T-helper 1 cell treated with Interleukin-12 subunit alpha and Interleukin-12 subunit beta and Interleukin-4 antibody, amounts not matched to agents 30 μg/mL and 1 μg/mL, for 36 hours (primary cell): ENCODE results near the gene MCEMP1.
"Not testable (repeated sequence)": the region's sequence is repeated elsewhere in the genome, so short reads cannot be mapped to it uniquely, and the experiment has no call there.

Experiments
- H3K27ac Mint-ChIP-seq: one replicate; pipeline ENCODE4 v1.8.0; 2021; ENCODE audit warnings: mild to moderate bottlenecking, mixed read lengths
- H3K27me3 Mint-ChIP-seq: one replicate; pipeline ENCODE4 v1.8.0; 2021; ENCODE audit warnings: low read depth, mixed read lengths
- H3K36me3 Mint-ChIP-seq: one replicate; pipeline ENCODE4 v1.8.0; 2021; ENCODE audit warnings: low read depth, mixed read lengths
- H3K4me1 Mint-ChIP-seq: one replicate; pipeline ENCODE4 v1.8.0; 2021; ENCODE audit warnings: low read depth, mixed read lengths
- H3K4me3 Mint-ChIP-seq: one replicate; pipeline ENCODE4 v1.8.0; 2021; ENCODE audit warnings: mild to moderate bottlenecking, moderate library complexity, mixed read lengths
- H3K9me3 Mint-ChIP-seq: one replicate; pipeline ENCODE4 v1.8.0; 2021; ENCODE audit warnings: mixed read lengths

MCEMP1 gene

GRCh38 chr19:7639863-7640348, 37.0 kb upstream of the MCEMP1 start:
- peaks cover 17% of the 10 kb centered on the region for H3K36me3 Mint-ChIP-seq
- H3K9me3 Mint-ChIP-seq, result no peaks in the 10 kb centered on the region
- peak overlapping the region; percentile 61 for H3K4me3 Mint-ChIP-seq

GRCh38 chr19:7640803-7641202, 36.1 kb upstream of the MCEMP1 start:
- Mint-ChIP-seq H3K27ac (no peak overlapping the region), H3K36me3 (peaks cover 19% of the 10 kb centered on the region), H3K27me3 (no peaks in the 10 kb centered on the region), H3K4me3 (no peak overlapping the region), H3K9me3 (no peaks in the 10 kb centered on the region), H3K4me1 (peaks cover 13% of the 10 kb centered on the region)

More at GRCh38 chr19:7639863-7640348, 37.0 kb upstream of the MCEMP1 start:
- peaks cover 15% of the 10 kb centered on the region for H3K4me1 Mint-ChIP-seq
- H3K27ac Mint-ChIP-seq, result no peak overlapping the region
- no peaks in the 10 kb centered on the region for H3K27me3 Mint-ChIP-seq

GRCh38 chr19:7641290-7642276, 35.3 kb upstream of the MCEMP1 start:
- Mint-ChIP-seq H3K9me3 (no peaks in the 10 kb centered on the region), H3K4me1 (peaks cover 13% of the 10 kb centered on the region), H3K4me3 (no peak overlapping the region), H3K27ac (no peak overlapping the region), H3K36me3 (peaks cover 21% of the 10 kb centered on the region), H3K27me3 (no peaks in the 10 kb centered on the region)

- no peak overlapping the region for H3K4me3 Mint-ChIP-seq
- H3K36me3 Mint-ChIP-seq, result peaks cover 21% of the 10 kb centered on the region
- no peaks in the 10 kb centered on the region for H3K27me3 Mint-ChIP-seq
- no peaks in the 10 kb centered on the region for H3K9me3 Mint-ChIP-seq
- H3K27ac Mint-ChIP-seq, result no peak overlapping the region
- H3K4me1 Mint-ChIP-seq, result peaks cover 13% of the 10 kb centered on the region
These were observed 34.4 kb upstream of the MCEMP1 start for GRCh38 chr19:7642295-7643030.

GRCh38 chr19:7643031-7643415, 33.9 kb upstream of the MCEMP1 start:
- no peaks in the 10 kb centered on the region for H3K27me3 Mint-ChIP-seq
- H3K4me1 Mint-ChIP-seq, result peaks cover 11% of the 10 kb centered on the region
- H3K27ac Mint-ChIP-seq, result no peak overlapping the region
- H3K9me3 Mint-ChIP-seq, result no peaks in the 10 kb centered on the region
- no peak overlapping the region for H3K4me3 Mint-ChIP-seq
- H3K36me3 Mint-ChIP-seq, result peaks cover 21% of the 10 kb centered on the region

GRCh38 chr19:7643629-7644549, 33.0 kb upstream of the MCEMP1 start:
- not testable (repeated sequence) for H3K4me3 Mint-ChIP-seq, H3K4me1 Mint-ChIP-seq, H3K27ac Mint-ChIP-seq, H3K9me3 Mint-ChIP-seq, H3K27me3 Mint-ChIP-seq
- H3K36me3 Mint-ChIP-seq, result peaks cover 21% of the 10 kb centered on the region

GRCh38 chr19:7644550-7644877, 32.4 kb upstream of the MCEMP1 start:
- no peak overlapping the region for H3K4me3 Mint-ChIP-seq
- no peak overlapping the region for H3K27ac Mint-ChIP-seq
- H3K27me3 Mint-ChIP-seq, result no peaks in the 10 kb centered on the region
- peaks cover 9% of the 10 kb centered on the region for H3K4me1 Mint-ChIP-seq
- no peaks in the 10 kb centered on the region for H3K9me3 Mint-ChIP-seq
- H3K36me3 Mint-ChIP-seq, result peaks cover 21% of the 10 kb centered on the region

GRCh38 chr19:7645163-7645562, 31.7 kb upstream of the MCEMP1 start:
- Mint-ChIP-seq H3K27me3 (no peaks in the 10 kb centered on the region), H3K27ac (no peak overlapping the region), H3K4me1 (peaks cover 3% of the 10 kb centered on the region), H3K9me3 (no peaks in the 10 kb centered on the region), H3K4me3 (no peak overlapping the region), H3K36me3 (peaks cover 14% of the 10 kb centered on the region)

- Mint-ChIP-seq H3K27me3 (no peaks in the 10 kb centered on the region), H3K4me3 (no peak overlapping the region), H3K4me1 (no peaks in the 10 kb centered on the region), H3K36me3 (peaks cover 11% of the 10 kb centered on the region), H3K27ac (no peak overlapping the region), H3K9me3 (no peaks in the 10 kb centered on the region)
These were observed 31.0 kb upstream of the MCEMP1 start for GRCh38 chr19:7645656-7646425.

GRCh38 chr19:7646426-7646700, 30.5 kb upstream of the MCEMP1 start:
- Mint-ChIP-seq H3K36me3 (peaks cover 11% of the 10 kb centered on the region), H3K4me3 (no peak overlapping the region), H3K27ac (no peak overlapping the region), H3K9me3 (no peaks in the 10 kb centered on the region), H3K4me1 (no peaks in the 10 kb centered on the region), H3K27me3 (no peaks in the 10 kb centered on the region)

GRCh38 chr19:7647156-7647555, 29.7 kb upstream of the MCEMP1 start:
- peaks cover 3% of the 10 kb centered on the region for H3K27me3 Mint-ChIP-seq
- H3K4me3 Mint-ChIP-seq, result no peak overlapping the region
- peaks cover 1% of the 10 kb centered on the region for H3K4me1 Mint-ChIP-seq
- H3K36me3 Mint-ChIP-seq, result peaks cover 11% of the 10 kb centered on the region
- no peak overlapping the region for H3K27ac Mint-ChIP-seq
- H3K9me3 Mint-ChIP-seq, result no peaks in the 10 kb centered on the region

GRCh38 chr19:7648265-7649014, 28.4 kb upstream of the MCEMP1 start:
- peaks cover 7% of the 10 kb centered on the region for H3K4me1 Mint-ChIP-seq
- H3K27me3 Mint-ChIP-seq, result peaks cover 4% of the 10 kb centered on the region
- no peak overlapping the region for H3K4me3 Mint-ChIP-seq
- H3K27ac Mint-ChIP-seq, result no peak overlapping the region
- H3K9me3 Mint-ChIP-seq, result no peaks in the 10 kb centered on the region
- H3K36me3 Mint-ChIP-seq, result peaks cover 8% of the 10 kb centered on the region

- H3K27ac Mint-ChIP-seq, result no peak overlapping the region
- no peak overlapping the region for H3K4me3 Mint-ChIP-seq
- H3K4me1 Mint-ChIP-seq, result peaks cover 7% of the 10 kb centered on the region
- H3K36me3 Mint-ChIP-seq, result peaks cover 4% of the 10 kb centered on the region
- no peaks in the 10 kb centered on the region for H3K9me3 Mint-ChIP-seq
- peaks cover 4% of the 10 kb centered on the region for H3K27me3 Mint-ChIP-seq
These were observed 26.7 kb upstream of the MCEMP1 start for GRCh38 chr19:7650148-7650547.
